HepG2 (cell line): ENCODE results near the gene PATL1. TPM values are rescaled to one million over a fixed set of nuclear protein-coding genes. Genes with fewer than 3 reads are reported as not detected.

Experiments
- ATAD3A ChIP-seq: sonication (generic); formaldehyde crosslinking; IDR thresholded peaks from 2 replicates; pipeline ENCODE4 v1.4.0; 2020; ENCODE audit warnings: missing genetic modification reagents
- ATF5 ChIP-seq: sonication (generic); formaldehyde crosslinking; IDR thresholded peaks from 2 replicates; pipeline ENCODE4 v1.4.0; 2020; ENCODE audit warnings: mild to moderate bottlenecking, low read depth, missing genetic modification reagents
- FOSL2 ChIP-seq: sonication (generic); formaldehyde crosslinking; IDR thresholded peaks from 2 replicates; pipeline ENCODE4 v1.4.0; 2020; ENCODE audit warnings: missing genetic modification reagents
- HNRNPLL ChIP-seq: fragments of 200-400 bp; formaldehyde crosslinking; IDR thresholded peaks from 2 replicates; pipeline ENCODE4 v1.6.1; 2017; ENCODE audit warnings: mild to moderate bottlenecking, low read depth, low read length; ENCODE audit not compliant: poor library complexity, severe bottlenecking
- MEIS2 ChIP-seq: sonication (generic); formaldehyde crosslinking; IDR thresholded peaks from 2 replicates; pipeline ENCODE4 v1.9.0; 2021; ENCODE audit warnings: mild to moderate bottlenecking, missing genetic modification reagents
- MXI1 ChIP-seq: IDR thresholded peaks from 3 replicates; pipeline ENCODE4 v1.6.1; 2012; ENCODE audit warnings: low read depth, low read length, inconsistent platforms, borderline replicate concordance
- POGK ChIP-seq: sonication (generic); formaldehyde crosslinking; conservative IDR thresholded peaks from 2 replicates; pipeline ENCODE4 v1.8.0; 2022; ENCODE audit warnings: mild to moderate bottlenecking, moderate library complexity, missing genetic modification reagents
- RFX3 ChIP-seq: IDR thresholded peaks from 2 replicates; pipeline ENCODE4 v1.6.1; 2016; ENCODE audit warnings: missing biosample characterization, missing genetic modification reagents
- ZFP36 ChIP-seq: fragments of 150-350 bp; IDR thresholded peaks from 2 replicates; pipeline ENCODE4 v1.6.1; 2018; ENCODE audit warnings: borderline replicate concordance, low read length, low read depth; ENCODE audit not compliant: partially characterized antibody
- ZNF121 ChIP-seq: sonication (generic); formaldehyde crosslinking; IDR thresholded peaks from 2 replicates; pipeline ENCODE4 v1.5.0; 2020; ENCODE audit warnings: mild to moderate bottlenecking, missing genetic modification reagents
- ZNF143 ChIP-seq: sonication (generic); formaldehyde crosslinking; IDR thresholded peaks from 2 replicates; pipeline ENCODE4 v1.4.0; 2020; ENCODE audit warnings: missing genetic modification reagents
- ZNF329 ChIP-seq: sonication (generic); formaldehyde crosslinking; IDR thresholded peaks from 2 replicates; pipeline ENCODE4 v1.9.0; 2021; ENCODE audit warnings: low read depth, mild to moderate bottlenecking, missing genetic modification reagents
- ZNF331 ChIP-seq: sonication (generic); formaldehyde crosslinking; IDR thresholded peaks from 2 replicates; pipeline ENCODE4 v1.4.0; 2020; ENCODE audit warnings: missing genetic modification reagents
- ZNF446 ChIP-seq: sonication (generic); formaldehyde crosslinking; IDR thresholded peaks from 2 replicates; pipeline ENCODE4 v1.5.0; 2020; ENCODE audit warnings: mild to moderate bottlenecking, missing genetic modification reagents
- ZNF607 ChIP-seq: sonication (generic); formaldehyde crosslinking; IDR thresholded peaks from 2 replicates; pipeline ENCODE4 v1.5.1; 2020; ENCODE audit warnings: missing genetic modification reagents, mild to moderate bottlenecking, borderline replicate concordance
- ZNF782 ChIP-seq: sonication (generic); formaldehyde crosslinking; IDR thresholded peaks from 2 replicates; pipeline ENCODE4 v1.4.0; 2020; ENCODE audit warnings: missing genetic modification reagents, mild to moderate bottlenecking, borderline replicate concordance
- ZNF788 ChIP-seq: sonication (generic); formaldehyde crosslinking; IDR thresholded peaks from 2 replicates; pipeline ENCODE4 v1.5.0; 2020; ENCODE audit warnings: mild to moderate bottlenecking, missing genetic modification reagents, borderline replicate concordance
- polyA plus RNA-seq, 8 experiments: library from polyadenylated mRNA; depleted of rRNA in 3 of 8; stranded (reverse) in 7 of 8; unstranded in 1 of 8; fragments of >200 nt; fragmentation: Illumina TruSeq in 4 of 8; extraction: Trizol in 4 of 8; gene quantifications; 2 replicates each; pipeline versions ENCODE4 v1.2.1 to v1.2.3, GENCODE V29; 2011 to 2016; ENCODE audit warnings: low read depth in 4 of 8, missing spikeins in 1 of 8, mixed read lengths in 1 of 8; ENCODE audit not compliant: insufficient read depth in 1 of 8
- total RNA-seq, 5 experiments: library from RNA; depleted of rRNA; stranded (reverse); fragments of >200 nt; fragmentation: Illumina TruSeq; extraction: Trizol; gene quantifications; 2 replicates each; pipeline ENCODE4 v1.2.3, GENCODE V29; 2016; ENCODE audit warnings: low read depth in 1 of 5
- TF ChIP-seq, protein P1 (sequence below): sonication (generic); formaldehyde crosslinking; conservative IDR thresholded peaks from 2 replicates; pipeline ENCODE4 v1.8.0; 2022; ENCODE audit warnings: low read depth, missing genetic modification reagents
- TF ChIP-seq, protein P2 (sequence below): sonication (generic); formaldehyde crosslinking; IDR thresholded peaks from 2 replicates; pipeline ENCODE4 v1.4.0; 2020; ENCODE audit warnings: missing genetic modification reagents, borderline replicate concordance

PATL1 gene
- total and polyA plus RNA-seq, 2 of the 13 experiments (the other 11 are each of a cell fraction or from before 2014, with no cell fraction given), result 12.9 to 26.8 TPM

DNA sequence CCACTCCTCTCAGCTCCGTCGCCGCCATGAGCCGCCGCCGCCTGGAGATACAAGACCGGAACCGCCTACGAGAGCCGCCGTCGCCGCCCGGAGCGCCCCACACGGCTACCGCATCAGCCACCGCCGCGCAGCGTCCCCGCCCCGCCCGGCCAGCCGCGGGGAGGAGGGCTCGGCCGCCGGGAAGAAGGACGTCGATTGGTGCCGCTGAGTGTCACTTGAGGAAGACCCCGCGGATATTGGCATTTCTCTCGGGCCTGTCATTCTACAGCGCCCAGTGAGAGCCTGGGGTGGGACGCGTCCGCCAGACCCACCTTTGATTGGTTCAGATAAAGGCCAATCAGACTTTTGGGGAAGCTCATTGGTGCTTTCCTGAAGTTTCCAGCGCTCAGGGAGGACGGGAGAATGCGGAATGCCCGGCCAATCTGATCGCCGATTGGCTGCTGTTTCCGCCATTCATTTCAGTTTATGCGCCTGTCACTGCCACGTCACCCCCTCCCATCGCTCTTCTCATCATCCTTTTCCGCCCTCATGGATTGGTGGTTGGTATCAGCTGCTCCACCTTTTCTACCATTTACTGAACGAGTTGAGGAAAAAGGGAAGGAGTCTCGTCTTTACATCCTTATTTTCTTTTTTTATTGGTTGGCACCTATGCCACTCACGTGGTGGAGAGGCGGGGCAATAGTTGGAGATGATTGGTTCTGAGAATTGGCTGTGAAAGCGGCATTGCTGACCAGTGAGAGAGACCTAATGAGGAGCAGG lies 53.0 kb downstream of the PATL1 start, which contains the start of gene OSBP (continued):
- no peak for TF ChIP-seq ZFP36
- TF ChIP-seq ZNF329 (CRISPR knock-in tag), result no peak
- TF ChIP-seq POGK (CRISPR knock-in tag), result peak; percentile 50; the same call in 1 of the 2 replicates
- TF ChIP-seq ZNF143 (CRISPR knock-in tag), result peak; percentile 55
- no peak; the same call in 1 of the 2 replicates for TF ChIP-seq MEIS2 (CRISPR knock-in tag)
- TF ChIP-seq ZNF331 (CRISPR knock-in tag), result 0 out of 2 replicates have a peak, but pooled peaks have one; percentile 26
- no peak for TF ChIP-seq ZNF782
- TF ChIP-seq MXI1, result 0 out of 3 replicates have a peak, but pooled peaks have one; percentile 53
- no peak for TF ChIP-seq ZNF607 (CRISPR knock-in tag)
- TF ChIP-seq ATF5 (CRISPR knock-in tag), result no peak
- TF ChIP-seq HNRNPLL, result peak; percentile 70
- TF ChIP-seq RFX3 (CRISPR knock-in tag), result no peak
- TF ChIP-seq FOSL2, result no peak; the same call in 1 of the 2 replicates
- TF ChIP-seq, protein P1, sequence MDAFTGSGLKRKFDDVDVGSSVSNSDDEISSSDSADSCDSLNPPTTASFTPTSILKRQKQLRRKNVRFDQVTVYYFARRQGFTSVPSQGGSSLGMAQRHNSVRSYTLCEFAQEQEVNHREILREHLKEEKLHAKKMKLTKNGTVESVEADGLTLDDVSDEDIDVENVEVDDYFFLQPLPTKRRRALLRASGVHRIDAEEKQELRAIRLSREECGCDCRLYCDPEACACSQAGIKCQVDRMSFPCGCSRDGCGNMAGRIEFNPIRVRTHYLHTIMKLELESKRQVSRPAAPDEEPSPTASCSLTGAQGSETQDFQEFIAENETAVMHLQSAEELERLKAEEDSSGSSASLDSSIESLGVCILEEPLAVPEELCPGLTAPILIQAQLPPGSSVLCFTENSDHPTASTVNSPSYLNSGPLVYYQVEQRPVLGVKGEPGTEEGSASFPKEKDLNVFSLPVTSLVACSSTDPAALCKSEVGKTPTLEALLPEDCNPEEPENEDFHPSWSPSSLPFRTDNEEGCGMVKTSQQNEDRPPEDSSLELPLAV (CRISPR knock-in tag), result no peak
- TF ChIP-seq ZNF121 (CRISPR knock-in tag), result no peak
- no peak for TF ChIP-seq ATAD3A (CRISPR knock-in tag)
- TF ChIP-seq ZNF446 (CRISPR knock-in tag), result no peak
- TF ChIP-seq, protein P2, sequence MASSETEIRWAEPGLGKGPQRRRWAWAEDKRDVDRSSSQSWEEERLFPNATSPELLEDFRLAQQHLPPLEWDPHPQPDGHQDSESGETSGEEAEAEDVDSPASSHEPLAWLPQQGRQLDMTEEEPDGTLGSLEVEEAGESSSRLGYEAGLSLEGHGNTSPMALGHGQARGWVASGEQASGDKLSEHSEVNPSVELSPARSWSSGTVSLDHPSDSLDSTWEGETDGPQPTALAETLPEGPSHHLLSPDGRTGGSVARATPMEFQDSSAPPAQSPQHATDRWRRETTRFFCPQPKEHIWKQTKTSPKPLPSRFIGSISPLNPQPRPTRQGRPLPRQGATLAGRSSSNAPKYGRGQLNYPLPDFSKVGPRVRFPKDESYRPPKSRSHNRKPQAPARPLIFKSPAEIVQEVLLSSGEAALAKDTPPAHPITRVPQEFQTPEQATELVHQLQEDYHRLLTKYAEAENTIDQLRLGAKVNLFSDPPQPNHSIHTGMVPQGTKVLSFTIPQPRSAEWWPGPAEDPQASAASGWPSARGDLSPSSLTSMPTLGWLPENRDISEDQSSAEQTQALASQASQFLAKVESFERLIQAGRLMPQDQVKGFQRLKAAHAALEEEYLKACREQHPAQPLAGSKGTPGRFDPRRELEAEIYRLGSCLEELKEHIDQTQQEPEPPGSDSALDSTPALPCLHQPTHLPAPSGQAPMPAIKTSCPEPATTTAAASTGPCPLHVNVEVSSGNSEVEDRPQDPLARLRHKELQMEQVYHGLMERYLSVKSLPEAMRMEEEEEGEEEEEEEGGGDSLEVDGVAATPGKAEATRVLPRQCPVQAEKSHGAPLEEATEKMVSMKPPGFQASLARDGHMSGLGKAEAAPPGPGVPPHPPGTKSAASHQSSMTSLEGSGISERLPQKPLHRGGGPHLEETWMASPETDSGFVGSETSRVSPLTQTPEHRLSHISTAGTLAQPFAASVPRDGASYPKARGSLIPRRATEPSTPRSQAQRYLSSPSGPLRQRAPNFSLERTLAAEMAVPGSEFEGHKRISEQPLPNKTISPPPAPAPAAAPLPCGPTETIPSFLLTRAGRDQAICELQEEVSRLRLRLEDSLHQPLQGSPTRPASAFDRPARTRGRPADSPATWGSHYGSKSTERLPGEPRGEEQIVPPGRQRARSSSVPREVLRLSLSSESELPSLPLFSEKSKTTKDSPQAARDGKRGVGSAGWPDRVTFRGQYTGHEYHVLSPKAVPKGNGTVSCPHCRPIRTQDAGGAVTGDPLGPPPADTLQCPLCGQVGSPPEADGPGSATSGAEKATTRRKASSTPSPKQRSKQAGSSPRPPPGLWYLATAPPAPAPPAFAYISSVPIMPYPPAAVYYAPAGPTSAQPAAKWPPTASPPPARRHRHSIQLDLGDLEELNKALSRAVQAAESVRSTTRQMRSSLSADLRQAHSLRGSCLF (CRISPR knock-in tag), result no peak
- TF ChIP-seq ZNF788 (CRISPR knock-in tag), result no peak
